ENCODE measurements around the gene SLX4IP. TPM values are rescaled to one million over a fixed set of nuclear protein-coding genes. Genes with fewer than 3 reads are reported as not detected.
A peak's percentile ranks its signal among the peaks of the same experiment; 100 is the strongest.

SLX4IP gene
- total and polyA plus RNA-seq, 2 of the 13 experiments (the other 11 are each of a cell fraction or from before 2014, with no cell fraction given), result 3.6 to 7.3 TPM

GRCh38 chr20:10659651-10660601 lies 224.8 kb downstream of the SLX4IP start (continued):
- TF ChIP-seq ZNF687 (CRISPR knock-in tag; IDR thresholded peaks at IDR 0.05) (peak; percentile 52), JUND (CRISPR knock-in tag; IDR thresholded peaks at IDR 0.05) (no peak), CBX2 (IDR thresholded peaks at IDR 0.05; ENCODE audit: low read depth, low read length) (no peak), CBX2 (CRISPR knock-in tag; IDR thresholded peaks at IDR 0.05; ENCODE audit: low read depth) (no peak), MZF1 (CRISPR knock-in tag; IDR thresholded peaks at IDR 0.05; ENCODE audit: borderline replicate concordance) (no peak), ZSCAN22 (CRISPR knock-in tag; IDR thresholded peaks at IDR 0.05) (no peak), ZNF432 (CRISPR knock-in tag; IDR thresholded peaks at IDR 0.05; ENCODE audit: borderline replicate concordance) (no peak), XBP1 (CRISPR knock-in tag; IDR thresholded peaks at IDR 0.05) (no peak), ZBTB33 (CRISPR knock-in tag; IDR thresholded peaks at IDR 0.05) (peak; percentile 26; the same call in 1 of the 2 replicates), ZNF451 (CRISPR knock-in tag; IDR thresholded peaks at IDR 0.05) (no peak), ZIK1 (CRISPR knock-in tag; IDR thresholded peaks at IDR 0.05; ENCODE audit: borderline replicate concordance, low read depth) (no peak), POLR2AphosphoS2 (IDR thresholded peaks at IDR 0.05; ENCODE audit: low read depth, low read length) (peak; percentile 44; the same call in 1 of the 2 replicates), SMAD9 (CRISPR knock-in tag; IDR thresholded peaks at IDR 0.05) (no peak), MYC (CRISPR knock-in tag; IDR thresholded peaks at IDR 0.05; ENCODE audit: borderline replicate concordance) (no peak), KDM2A (CRISPR knock-in tag; IDR thresholded peaks at IDR 0.05; ENCODE audit: borderline replicate concordance, low read depth) (peak; percentile 35; the same call in 1 of the 2 replicates), MLX (CRISPR knock-in tag; IDR thresholded peaks at IDR 0.05) (no peak), STAG1 (CRISPR knock-in tag; IDR thresholded peaks at IDR 0.05) (no peak), KLF16 (CRISPR knock-in tag; IDR thresholded peaks at IDR 0.05) (no peak), TEAD3 (CRISPR knock-in tag; optimal IDR thresholded peaks at IDR 0.05; ENCODE audit: borderline replicate concordance) (peak; percentile 79), KDM5B (CRISPR knock-in tag; IDR thresholded peaks at IDR 0.05; ENCODE audit: borderline replicate concordance) (0 out of 2 replicates have a peak, but pooled peaks have one; percentile 46), HIC2 (CRISPR knock-in tag; IDR thresholded peaks at IDR 0.05; ENCODE audit: low read depth) (no peak)
